RPMI8226 (cell line): Measurements from ENCODE around the gene ABHD11.
"Not testable (repeated sequence)": the region's sequence is repeated elsewhere in the genome, so short reads cannot be mapped to it uniquely, and the experiment has no call there.

Source experiments
- DNase-seq: peaks from one replicate; pipeline ENCODE4 v3.0.0-alpha.2; 2015

Gene ABHD11

DNA sequence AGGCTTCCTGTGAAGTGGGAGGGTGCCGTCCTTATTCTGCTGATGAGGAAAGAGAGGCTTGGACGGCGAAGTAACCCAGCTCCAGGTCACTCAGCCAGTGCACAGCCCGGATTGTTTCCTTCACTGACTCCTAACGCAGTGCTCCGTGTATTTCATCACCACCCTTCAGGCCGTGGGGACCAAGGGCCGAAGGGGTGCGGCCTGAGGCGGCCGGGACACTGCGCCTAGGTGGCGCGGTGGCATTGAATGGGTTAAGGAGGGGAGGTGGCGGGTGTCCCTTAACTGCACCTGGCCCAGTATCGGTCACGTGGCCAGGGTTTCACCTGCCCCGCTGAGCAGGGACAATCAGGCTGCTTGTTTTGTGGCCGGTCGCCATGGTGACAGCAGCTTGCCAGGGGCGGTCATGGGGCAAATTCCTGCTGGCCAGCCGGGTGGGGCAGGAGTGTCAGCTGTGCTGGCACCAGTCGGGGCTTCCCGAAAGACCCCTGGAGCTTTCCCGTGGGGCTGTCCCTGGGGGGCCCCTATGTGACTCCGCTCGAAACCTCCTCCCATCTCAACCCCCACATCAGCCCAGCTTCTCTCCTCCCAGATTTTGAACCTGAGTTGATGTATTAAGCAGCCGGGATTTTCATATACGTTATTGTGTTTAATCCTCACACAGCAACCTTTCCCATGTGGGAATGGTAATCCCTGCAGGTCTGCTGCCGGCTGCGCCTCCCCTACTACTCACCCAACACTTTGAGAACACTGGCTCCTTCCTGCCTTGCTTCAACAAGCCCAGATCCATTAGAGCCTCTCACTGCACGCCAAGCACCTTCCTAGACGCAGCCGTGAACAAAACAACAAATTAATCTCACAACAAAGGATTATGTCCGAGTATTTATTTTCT is 4.4 kb upstream of the ABHD11 start:
- DNase-seq = peak; percentile 100

GRCh38 chr7:73742338-73742752 is 3.7 kb upstream of the ABHD11 start:
- DNase-seq = peak; percentile 28

DNA sequence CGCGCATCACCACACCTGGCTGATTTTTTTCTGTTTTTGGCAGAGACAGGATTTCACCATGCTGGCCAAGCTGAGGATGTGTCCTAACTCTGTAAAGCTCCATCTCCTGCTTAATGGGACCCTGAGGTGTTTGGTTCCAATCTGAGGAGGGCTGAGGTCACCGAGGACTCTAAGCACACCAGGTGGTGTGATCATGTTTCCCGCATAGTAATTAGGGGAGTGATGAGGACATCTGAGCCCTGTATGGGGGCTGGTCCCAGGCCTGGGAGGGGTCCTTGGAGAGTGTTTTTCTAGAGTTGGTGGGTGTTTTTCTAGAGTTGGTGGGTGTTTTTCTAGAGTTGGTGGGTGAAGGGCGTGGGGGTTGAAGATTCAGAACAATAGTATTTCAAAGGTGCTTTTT is 3.0 kb upstream of the ABHD11 start:
- DNase-seq = no peak

DNA sequence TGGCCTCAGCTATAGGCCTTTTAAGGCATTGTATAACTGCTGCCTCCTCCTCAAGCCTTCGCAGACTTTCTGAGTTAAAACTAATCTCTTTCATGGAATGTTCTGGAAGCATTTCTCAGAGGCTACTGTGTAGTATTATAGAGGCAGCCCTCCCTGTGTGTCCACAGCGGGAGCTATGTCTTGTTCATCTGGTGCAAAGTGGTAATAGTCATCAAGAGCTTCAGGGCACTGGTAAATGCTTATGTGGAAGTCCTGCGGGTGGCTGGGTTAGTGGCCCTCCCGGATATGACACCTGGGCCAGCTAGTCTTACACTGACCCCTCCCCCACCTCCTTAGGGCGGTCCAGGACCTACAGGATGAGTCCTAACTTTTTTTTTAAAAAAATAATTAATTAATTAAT is 2.2 kb upstream of the ABHD11 start:
- DNase-seq = peak; percentile 31

DNA sequence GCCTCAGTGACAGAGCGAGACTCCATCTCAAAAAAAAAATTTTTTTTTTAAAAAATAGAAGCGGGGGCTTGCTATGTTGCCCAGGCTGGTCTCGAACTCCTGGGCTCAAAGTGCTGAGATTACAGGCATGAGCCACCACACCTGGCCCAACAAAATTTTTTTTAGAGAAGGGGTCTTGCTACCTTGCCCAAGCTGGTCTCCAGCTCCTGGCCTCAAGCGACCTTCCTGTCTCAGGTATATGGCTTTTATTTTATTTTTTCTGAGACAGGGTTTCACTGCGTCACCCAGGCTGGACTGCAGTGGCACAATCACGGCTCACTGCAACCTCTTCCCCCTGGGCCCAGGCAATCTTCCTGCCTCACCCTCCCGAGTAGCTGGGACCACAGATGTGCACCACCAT is 1.6 kb upstream of the ABHD11 start:
- DNase-seq = no peak

DNA sequence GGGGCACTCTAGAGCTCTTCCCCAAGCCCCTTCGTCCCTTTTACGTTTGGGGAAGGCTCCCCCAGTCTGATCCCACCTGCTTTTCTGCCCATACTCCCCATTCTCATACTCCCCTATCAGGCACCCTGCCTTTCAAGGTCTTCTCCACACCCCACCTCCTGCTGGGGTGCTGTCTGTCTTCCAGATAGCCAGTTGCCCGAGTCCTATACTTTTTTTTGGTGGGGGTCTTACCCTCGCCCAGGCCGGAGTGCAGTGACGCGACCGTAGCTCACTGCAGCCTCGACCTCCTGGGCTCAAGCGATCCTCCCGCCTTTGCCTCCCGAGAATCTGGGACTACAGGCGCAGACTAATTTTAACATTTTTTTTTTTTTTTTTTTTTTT is 775 bp upstream of the ABHD11 start:
- no peak for DNase-seq

GRCh38 chr7:73738220-73738611 is 386 bp downstream of the ABHD11 start:
- DNase-seq = peak; percentile 82

DNA sequence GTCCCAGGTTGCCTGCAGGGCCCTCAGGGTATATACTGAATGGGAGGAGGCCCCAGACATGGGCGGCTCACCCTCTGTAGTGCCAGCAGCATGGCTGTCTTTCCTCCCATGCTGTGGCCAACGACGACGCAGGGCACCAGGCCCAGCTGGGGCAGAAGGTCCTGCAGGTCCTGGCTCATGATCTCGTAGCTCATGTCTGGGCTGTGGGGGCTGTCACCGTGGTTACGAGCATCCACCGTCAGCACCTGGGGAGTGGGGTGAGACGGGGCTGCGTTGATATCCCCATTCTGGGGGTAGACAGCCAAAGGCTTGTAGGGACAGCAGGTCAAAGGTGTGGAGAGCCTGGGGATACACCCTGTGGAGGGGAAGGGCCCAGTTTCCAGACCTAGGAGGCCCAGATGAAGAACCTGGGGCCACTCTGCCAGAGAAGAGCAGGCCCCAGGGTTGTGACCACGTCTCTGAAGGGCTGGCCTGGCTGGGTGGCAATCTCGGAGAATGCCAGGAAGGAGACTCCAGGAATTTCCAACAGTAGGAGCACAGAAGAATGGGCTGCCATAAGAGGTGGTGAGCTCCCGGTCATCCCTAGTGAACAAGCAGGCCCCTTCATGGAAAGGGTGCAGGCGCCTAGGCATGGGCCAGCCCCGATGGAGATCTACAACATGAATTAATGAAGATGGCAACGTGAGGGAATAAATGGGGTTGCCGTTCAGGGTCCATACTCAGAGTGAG is 947 bp downstream of the ABHD11 start:
- DNase-seq = no peak

DNA sequence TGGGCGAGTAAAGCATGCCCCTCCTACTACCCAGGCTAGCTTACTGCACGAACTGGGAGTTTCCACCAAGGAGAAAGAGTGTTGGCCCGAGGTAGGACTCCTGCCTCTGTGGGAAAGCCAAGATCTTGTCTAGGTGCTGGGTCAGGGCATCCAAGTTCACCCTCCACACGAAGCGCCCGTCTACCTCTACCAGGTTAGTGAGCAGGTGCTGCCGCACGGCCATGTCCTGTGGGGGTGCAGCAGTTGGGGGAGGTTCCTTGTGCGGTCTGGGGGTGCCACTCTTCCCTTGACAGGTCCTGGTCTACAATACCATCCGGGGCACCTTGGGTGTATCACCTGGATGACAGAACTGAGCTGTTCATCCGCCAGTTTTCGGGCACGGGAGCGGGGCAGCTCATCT is 1.7 kb downstream of the ABHD11 start:
- no peak for DNase-seq

- DNase-seq = no peak
Observed at GRCh38 chr7:73735528-73735905, 3.1 kb downstream of the ABHD11 start.

GRCh38 chr7:73734619-73735527 is 3.7 kb downstream of the ABHD11 start:
- peak; percentile 94 for DNase-seq

DNA sequence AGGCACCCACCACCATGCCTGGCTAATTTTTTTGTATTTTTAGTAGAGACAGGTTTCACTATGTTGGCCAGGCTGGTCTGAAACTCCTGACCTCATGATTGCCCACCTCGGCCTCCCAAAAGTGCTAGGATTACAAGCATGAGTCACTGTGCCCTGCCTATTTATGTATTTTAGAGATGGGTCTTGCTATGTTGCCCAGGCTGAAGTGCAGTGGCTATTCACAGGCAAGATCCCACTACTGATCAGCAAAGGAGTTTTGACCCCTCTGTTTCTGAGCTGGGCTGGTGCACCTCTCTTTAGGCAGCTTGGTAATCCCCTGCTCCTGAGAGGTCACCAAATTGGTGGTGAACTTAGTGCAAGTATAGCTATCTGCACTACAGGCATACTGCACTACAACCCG is 6.2 kb downstream of the ABHD11 start:
- DNase-seq = no peak

DNA sequence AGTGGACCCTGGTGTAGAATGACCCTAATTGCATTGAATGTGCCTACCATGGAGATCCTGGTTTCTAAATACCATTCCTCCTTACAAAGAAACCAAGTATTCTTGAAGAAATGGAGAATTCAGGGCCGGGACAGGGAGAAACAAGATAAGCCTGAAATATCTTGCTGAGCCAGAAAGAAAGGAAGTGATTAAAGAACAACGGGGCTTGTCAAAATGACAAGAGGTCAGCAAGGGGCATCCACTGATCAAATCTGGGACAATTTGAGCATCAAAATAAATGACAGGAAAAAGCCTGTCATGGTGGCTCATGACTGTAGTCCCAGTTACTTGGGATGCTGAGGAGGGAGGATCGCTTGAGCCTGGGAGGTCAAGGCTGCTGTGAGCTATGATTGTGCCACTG is 8.1 kb downstream of the ABHD11 start:
- no peak for DNase-seq

GRCh38 chr7:73728551-73728950 is 10.1 kb downstream of the ABHD11 start:
- no peak for DNase-seq

DNA sequence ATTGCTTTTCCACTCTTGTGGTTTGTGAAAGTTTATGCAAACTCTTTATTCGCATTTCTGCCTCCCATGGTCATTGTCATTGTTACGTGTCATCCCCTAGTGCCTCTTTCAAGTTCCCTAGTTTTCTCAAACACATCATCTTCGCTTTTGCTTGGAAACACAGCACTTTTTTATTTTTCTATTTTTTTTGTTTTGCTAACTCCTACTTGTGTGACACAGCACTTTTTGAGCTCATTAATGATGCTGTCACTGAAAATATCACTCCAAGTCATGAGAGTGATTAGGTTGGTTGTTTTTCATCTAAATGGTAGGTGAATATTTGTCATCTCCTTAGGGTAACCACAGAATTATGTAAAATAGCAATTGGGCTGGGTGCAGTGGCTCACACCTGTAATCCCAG is 10.7 kb downstream of the ABHD11 start:
- DNase-seq = peak; percentile 53

GRCh38 chr7:73726083-73726466 is 12.5 kb downstream of the ABHD11 start:
- no peak for DNase-seq

GRCh38 chr7:73723813-73724212 is 14.8 kb downstream of the ABHD11 start:
- no peak for DNase-seq

DNA sequence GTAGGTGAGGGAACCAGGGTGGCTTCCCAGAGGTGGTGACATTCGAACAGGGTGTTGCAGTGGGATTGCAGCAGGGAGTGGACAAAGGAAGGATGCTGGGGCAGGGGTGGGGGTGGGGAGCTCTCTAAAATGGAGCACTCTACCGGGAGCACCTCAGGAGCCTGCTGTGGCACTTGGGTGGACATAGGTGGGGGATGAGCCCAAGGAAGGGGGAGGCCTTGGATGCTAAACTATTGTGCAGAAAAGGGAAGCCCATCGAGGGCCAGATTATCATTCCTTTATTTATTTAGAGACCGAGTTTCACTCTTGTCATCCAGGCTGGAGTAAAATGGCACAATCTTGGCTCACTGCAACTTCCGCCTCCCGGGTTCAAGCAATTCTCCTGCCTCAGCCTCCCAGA is 15.8 kb downstream of the ABHD11 start:
- DNase-seq = no peak

GRCh38 chr7:73722182-73722581 is 16.4 kb downstream of the ABHD11 start:
- peak; percentile 35 for DNase-seq

- DNase-seq = no peak
Observed at GRCh38 chr7:73721377-73721817, 17.2 kb downstream of the ABHD11 start.

DNA sequence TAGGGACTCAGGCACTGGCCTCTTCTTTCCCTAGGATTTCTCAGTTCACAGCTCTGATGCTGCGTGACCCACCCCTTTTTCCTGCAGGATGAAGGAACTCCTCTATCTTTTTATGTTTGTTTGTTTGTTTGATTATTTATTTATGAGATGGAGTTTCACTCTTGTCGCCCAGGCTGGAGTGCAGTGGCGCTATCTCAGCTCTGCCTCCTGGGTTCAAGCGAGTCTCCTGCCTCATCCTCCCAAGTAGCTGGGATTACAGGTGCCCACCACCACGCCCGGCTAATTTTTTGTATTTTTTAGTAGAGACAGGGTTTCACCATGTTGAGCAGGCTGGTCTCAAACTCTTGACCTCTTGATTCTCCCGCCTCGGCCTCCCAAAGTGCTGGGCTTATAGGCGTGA is 18.2 kb downstream of the ABHD11 start:
- not testable (repeated sequence) for DNase-seq

- DNase-seq = no peak
Observed at GRCh38 chr7:73719806-73720169, 18.8 kb downstream of the ABHD11 start.
